Esophagus squamous epithelium (tissue), 4 donors: Measurements from ENCODE around the gene CD300LG.

Experiments used
- POLR2A ChIP-seq, 4 donors: fragments of 450-650 bp; IDR thresholded peaks; one replicate each; pipeline ENCODE4 v1.6.1; 2017; ENCODE audit warnings: antibody characterized with exemption in 4 of 4, mild to moderate bottlenecking in 4 of 4, moderate library complexity in 3 of 4
- TF ChIP-seq, protein P1 (sequence below), 6 experiments: fragments of 450-650 bp in 4 of 6; fragments of 200-600 bp in 2 of 6; sonication (generic) in 2 of 6; IDR thresholded peaks; one replicate each; pipeline ENCODE4 v1.5.1; 2016 to 2019; ENCODE audit warnings: antibody characterized with exemption in 6 of 6, mild to moderate bottlenecking in 4 of 6, moderate library complexity in 4 of 6

GRCh38 chr17:43905985-43906852 lies 59.2 kb downstream of the CD300LG start:
- TF ChIP-seq POLR2A (IDR thresholded peaks at IDR 0.05) = no peak
- TF ChIP-seq, protein P1, sequence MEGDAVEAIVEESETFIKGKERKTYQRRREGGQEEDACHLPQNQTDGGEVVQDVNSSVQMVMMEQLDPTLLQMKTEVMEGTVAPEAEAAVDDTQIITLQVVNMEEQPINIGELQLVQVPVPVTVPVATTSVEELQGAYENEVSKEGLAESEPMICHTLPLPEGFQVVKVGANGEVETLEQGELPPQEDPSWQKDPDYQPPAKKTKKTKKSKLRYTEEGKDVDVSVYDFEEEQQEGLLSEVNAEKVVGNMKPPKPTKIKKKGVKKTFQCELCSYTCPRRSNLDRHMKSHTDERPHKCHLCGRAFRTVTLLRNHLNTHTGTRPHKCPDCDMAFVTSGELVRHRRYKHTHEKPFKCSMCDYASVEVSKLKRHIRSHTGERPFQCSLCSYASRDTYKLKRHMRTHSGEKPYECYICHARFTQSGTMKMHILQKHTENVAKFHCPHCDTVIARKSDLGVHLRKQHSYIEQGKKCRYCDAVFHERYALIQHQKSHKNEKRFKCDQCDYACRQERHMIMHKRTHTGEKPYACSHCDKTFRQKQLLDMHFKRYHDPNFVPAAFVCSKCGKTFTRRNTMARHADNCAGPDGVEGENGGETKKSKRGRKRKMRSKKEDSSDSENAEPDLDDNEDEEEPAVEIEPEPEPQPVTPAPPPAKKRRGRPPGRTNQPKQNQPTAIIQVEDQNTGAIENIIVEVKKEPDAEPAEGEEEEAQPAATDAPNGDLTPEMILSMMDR (IDR thresholded peaks at IDR 0.05) = no peak
